HG03135 (cell line): ENCODE data around the gene CNTN1.
"Not testable (repeated sequence)": the region's sequence is repeated elsewhere in the genome, so short reads cannot be mapped to it uniquely, and the experiment has no call there.

Experiments used
- ATAC-seq: cut with Tn5 transposase; IDR thresholded peaks from one replicate; pipeline ENCODE4 v1.9.1; 2021; ENCODE audit warnings: mild to moderate bottlenecking, moderate library complexity; ENCODE audit not compliant: unreplicated experiment

Gene CNTN1

GRCh38 chr12:41023836-41024235 is 331.6 kb downstream of the CNTN1 start:
- no peak for ATAC-seq

- no peak for ATAC-seq
Observed at GRCh38 chr12:41026151-41026550, 333.9 kb downstream of the CNTN1 start.

- no peak for ATAC-seq
Observed at GRCh38 chr12:41032386-41032785, 340.1 kb downstream of the CNTN1 start.

GRCh38 chr12:41034686-41035085 is 342.4 kb downstream of the CNTN1 start:
- no peak for ATAC-seq

- no peak for ATAC-seq
Observed at GRCh38 chr12:41039461-41039860, 347.2 kb downstream of the CNTN1 start.

- no peak for ATAC-seq
Observed at GRCh38 chr12:41045509-41045908, 353.3 kb downstream of the CNTN1 start.

- no peak for ATAC-seq
Observed at GRCh38 chr12:41049033-41049432, 356.8 kb downstream of the CNTN1 start.

GRCh38 chr12:41051954-41052353 is 359.7 kb downstream of the CNTN1 start:
- ATAC-seq: no peak

- no peak for ATAC-seq
Observed at GRCh38 chr12:41052441-41052840, 360.2 kb downstream of the CNTN1 start.

- ATAC-seq: no peak
Observed at GRCh38 chr12:41053046-41053445, 360.8 kb downstream of the CNTN1 start.

- ATAC-seq: no peak
Observed at GRCh38 chr12:41055875-41056577, 363.8 kb downstream of the CNTN1 start.

- ATAC-seq: no peak
Observed at GRCh38 chr12:41058266-41058665, 366.0 kb downstream of the CNTN1 start.

GRCh38 chr12:41061192-41061591 is 369.0 kb downstream of the CNTN1 start:
- no peak for ATAC-seq

- no peak for ATAC-seq
Observed at GRCh38 chr12:41064411-41064810, 372.2 kb downstream of the CNTN1 start.

GRCh38 chr12:41067941-41068645 is 375.9 kb downstream of the CNTN1 start:
- ATAC-seq: no peak

GRCh38 chr12:41073633-41074472 is 381.6 kb downstream of the CNTN1 start:
- ATAC-seq: no peak

GRCh38 chr12:41074473-41074769 is 382.2 kb downstream of the CNTN1 start:
- no peak for ATAC-seq

- no peak for ATAC-seq
Observed at GRCh38 chr12:41076114-41076513, 383.9 kb downstream of the CNTN1 start.

GRCh38 chr12:41081241-41081640 is 389.0 kb downstream of the CNTN1 start:
- ATAC-seq: not testable (repeated sequence)

- ATAC-seq: no peak
Observed at GRCh38 chr12:41089438-41089837, 397.2 kb downstream of the CNTN1 start.

- no peak for ATAC-seq
Observed at GRCh38 chr12:41092115-41092514, 399.9 kb downstream of the CNTN1 start.

GRCh38 chr12:41096797-41097196 is 404.6 kb downstream of the CNTN1 start:
- ATAC-seq: no peak
